H4 (cell line): Measurements from ENCODE around the gene BMERB1. TPM values are rescaled to one million over a fixed set of nuclear protein-coding genes. Genes with fewer than 3 reads are reported as not detected.
"Not testable (repeated sequence)": the region's sequence is repeated elsewhere in the genome, so short reads cannot be mapped to it uniquely, and the experiment has no call there.

Experiments
- DNase-seq: peaks from one replicate; pipeline ENCODE4 v3.0.0-alpha.2; 2015; ENCODE audit warnings: low spot score
- total RNA-seq: library from RNA; depleted of rRNA; stranded (reverse); fragments of >200 nt; shearing (Covaris generic); gene quantifications from 2 replicates; pipeline ENCODE4 v1.2.3, GENCODE V29; 2014

BMERB1 gene
- total RNA-seq, 1 experiment from 2014 or later: 16.4 TPM

GRCh38 chr16:15425861-15426260, 8.5 kb upstream of the BMERB1 start:
- DNase-seq: no peak

- no peak for DNase-seq
Observed at GRCh38 chr16:15426796-15427195, 7.6 kb upstream of the BMERB1 start.

- peak; percentile 62 for DNase-seq
Observed at GRCh38 chr16:15427648-15428239, 6.6 kb upstream of the BMERB1 start.

DNA sequence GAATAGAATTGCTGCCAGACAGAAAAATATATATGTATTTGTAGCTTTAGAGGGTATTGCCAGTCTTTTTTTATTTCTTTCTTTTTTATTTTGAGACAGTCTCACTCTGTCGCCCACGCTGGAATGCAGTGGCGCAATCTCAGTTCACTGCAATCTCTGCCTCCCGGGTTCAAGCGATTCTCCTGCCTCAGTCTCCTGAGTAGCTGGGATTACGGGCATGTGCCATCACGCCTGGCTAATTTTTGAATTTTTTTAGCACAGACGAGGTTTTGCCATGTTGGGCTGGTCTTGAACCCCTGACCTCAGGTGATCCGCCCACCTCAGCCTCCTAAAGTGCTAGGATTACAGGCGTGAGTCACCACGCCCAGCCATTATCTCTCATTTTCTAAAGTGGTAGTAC, 3.5 kb upstream of the BMERB1 start:
- DNase-seq: not testable (repeated sequence)

DNA sequence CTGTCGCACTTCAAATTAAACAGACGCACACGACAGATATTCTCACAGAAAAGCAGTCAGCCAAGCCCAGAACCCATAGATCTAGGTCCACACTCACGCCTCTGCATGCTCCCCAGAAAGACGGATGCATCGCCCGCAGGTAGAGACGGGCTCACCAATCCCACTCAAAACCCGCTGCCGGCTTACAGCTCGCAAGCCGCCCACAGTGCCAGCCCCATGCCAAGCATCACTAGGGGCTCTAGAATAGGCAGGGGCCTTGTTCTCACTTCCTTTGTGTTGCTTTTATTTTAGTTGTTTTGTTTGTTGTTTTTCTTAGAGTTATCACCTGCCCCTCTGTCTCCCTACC, 336 bp upstream of the BMERB1 start:
- no peak for DNase-seq

DNA sequence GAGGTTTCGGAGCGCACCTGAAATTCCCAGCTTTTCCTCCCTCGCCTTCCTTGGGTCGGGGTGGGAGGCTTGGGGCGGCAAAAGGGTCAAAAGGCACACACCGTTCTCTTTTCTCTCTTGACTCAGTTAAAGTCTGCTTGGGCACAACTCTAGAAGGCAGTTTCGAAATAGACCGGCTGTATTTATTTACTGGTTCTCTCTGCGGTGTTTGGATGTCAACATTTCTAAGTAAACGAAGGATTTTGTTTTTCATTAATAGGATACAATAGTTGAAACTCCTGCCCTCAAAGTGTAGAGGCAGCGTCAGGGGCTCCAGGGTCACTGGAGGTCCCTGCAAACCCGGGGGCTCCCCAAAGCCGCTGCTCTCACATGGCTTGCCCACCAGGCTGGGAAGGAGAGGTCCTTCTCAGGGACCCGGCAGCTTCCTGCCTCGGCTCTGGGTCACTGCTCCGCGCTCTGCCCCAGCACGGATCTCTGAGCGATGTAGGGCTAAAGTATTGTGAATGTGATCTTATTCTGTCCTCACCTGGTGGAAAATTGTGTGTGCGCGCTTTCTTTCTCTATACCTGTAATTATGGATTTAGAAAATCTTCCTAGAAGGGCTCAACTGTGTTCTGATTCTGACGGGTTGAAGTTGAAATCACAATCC, 952 bp downstream of the BMERB1 start:
- no peak for DNase-seq

DNA sequence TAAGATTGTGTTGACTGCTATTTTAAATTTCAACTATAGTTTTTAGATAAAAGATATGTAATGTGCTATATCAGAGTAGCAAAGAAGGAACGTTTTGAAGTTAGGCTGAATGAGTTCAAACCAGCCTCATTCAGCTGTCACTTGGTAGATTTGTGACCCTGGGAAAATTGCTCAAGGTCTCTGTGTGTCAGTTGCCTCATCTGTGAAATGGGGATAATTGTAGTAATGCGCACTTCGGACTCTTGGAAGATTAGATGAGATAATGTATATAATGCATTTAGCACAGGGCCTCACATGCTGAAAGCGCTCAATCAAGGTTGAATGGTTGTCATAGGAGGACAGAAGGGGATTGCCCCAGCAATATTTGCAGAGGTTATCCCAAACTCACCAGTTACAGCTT, 4.7 kb downstream of the BMERB1 start:
- no peak for DNase-seq

DNA sequence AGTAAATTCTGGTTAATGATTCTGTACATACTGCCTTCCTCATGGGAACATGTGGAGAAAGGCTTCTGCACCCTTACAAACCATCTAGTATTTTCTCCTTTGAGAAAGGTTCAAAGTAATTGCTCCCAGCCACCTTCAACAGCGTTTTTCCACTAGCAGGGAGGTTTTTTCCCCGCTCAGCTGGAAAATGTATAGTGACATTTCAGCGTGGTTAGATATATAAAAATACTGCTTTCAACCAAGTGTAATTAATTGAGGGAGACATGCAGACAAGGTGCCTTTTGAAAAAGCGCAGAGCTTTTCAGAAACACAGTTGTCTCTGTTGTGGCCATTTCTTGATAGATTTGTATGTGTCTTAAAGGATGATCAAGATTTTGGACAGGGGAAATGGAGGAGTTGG, 5.1 kb downstream of the BMERB1 start:
- no peak for DNase-seq

- DNase-seq: peak; percentile 16
Observed at GRCh38 chr16:15440852-15441251, 6.5 kb downstream of the BMERB1 start.

DNA sequence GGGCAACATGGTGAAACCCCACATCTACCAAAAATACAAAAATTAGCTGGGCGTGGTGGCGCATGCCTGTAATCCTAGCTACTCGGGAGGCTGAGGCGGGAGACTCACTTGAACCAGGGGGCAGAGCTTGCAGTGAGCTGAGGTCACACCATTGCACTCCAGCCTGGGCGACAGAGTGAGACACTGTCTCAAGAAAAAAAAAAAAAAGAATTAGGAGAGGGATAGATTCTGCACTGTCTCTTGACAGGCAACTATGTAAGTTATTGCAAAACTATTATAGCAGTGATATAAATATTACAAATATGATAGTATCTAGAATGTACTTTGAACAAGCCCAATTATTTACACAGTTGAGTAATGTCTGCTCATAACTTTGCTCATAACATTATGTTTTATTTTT, 7.8 kb downstream of the BMERB1 start:
- DNase-seq: not testable (repeated sequence)

- DNase-seq: no peak
Observed at GRCh38 chr16:15443753-15444152, 9.4 kb downstream of the BMERB1 start.

DNA sequence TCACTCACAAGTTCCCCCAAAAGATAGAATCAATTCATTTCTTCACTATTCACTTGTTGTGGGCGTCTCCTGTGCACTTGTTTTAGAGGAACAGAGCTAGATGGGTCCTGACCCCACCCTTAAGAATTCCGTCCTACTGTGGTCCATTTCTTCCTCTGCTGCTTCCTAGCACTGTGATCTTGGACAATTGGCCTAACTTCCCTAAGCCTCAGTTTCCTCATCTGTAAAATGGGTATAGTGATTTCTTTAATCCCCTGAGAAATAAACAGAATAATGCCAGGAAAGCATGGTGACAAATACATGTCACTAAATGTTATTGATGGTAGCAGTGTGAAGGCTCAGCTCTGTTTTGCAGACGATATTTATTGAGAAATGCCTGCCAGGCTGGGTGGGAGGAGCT, 9.9 kb downstream of the BMERB1 start:
- DNase-seq: no peak

- no peak for DNase-seq
Observed at GRCh38 chr16:15445450-15445849, 11.1 kb downstream of the BMERB1 start.

DNA sequence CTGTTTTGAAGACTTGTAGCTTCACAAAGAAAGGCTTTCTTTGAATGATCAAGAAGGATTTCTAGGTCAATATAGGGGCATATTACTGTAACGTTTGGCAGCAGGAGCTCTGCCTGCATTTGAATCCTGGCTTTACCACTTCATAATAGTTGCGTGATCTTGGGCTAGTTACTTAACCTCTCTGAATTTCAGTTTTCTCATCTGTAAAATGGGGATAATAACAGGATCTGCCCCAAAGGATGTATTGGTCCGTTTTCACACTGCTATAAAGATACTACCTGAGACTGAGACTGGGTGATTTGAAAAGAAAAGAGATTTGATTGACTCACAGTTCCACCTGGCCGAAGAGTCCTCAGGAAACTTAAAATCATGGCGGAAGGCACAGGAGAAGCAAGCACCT, 12.5 kb downstream of the BMERB1 start:
- DNase-seq: no peak

- DNase-seq: no peak
Observed at GRCh38 chr16:15450624-15451023, 16.2 kb downstream of the BMERB1 start.

DNA sequence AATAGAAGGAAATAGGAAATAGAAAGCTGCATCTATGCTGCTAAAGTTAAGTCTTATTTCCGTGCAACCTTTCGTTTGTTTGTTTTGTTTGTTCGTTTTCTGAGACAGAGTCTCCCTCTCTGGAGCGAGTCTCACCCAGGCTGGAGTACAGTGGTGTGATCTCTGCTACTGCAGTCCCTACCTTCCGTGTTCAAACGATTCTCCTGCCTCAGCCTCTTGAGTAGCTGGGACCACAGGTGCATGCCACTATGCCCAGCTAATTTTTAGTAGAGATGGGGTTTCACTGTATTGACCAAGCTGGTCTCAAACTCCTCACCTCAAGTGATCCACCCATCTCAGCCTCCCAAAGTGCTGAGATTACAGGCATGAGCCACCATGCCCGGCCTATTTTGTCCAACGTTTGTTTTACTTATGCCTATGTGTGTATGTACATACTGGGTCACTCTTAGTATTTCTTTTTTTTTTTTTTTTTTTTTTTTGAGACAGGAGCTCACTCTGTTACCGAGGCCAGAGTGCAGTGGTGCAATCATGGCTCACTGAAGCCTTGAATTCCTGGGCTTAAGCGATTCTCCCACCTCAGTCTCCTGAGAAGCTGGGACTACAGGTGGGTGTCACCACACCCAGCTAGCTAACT, 16.8 kb downstream of the BMERB1 start:
- DNase-seq: no peak

DNA sequence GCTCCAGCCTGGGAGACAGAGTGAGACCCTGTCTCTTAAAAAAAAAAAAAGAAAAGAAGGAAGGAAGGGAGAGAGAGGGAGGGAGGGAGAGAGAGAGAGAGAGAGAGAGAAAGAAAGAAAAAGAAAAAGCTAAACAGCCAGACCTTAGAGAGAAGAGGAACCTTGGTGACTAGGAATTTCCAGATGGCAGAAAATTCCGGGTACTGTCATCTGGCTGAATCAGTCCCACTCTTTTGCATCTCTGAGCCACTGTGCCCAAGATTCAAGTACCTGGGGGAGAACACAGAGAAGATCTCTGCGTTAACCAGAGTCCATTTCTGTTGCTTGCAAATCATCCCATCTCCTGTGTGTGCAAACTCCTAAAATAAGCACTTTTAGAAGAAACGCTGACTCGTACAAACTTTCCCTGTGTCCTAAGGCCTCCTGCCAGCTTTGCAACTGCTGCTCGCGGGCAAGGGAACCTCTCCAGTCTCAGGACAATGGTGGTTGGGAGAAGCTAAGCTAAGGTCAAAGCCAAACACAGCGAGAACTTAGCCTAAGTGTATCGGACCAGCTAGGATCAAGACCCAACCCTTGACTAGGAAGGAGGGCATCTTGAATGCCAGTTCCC, 18.0 kb downstream of the BMERB1 start:
- DNase-seq: no peak

- DNase-seq: not testable (repeated sequence)
Observed at GRCh38 chr16:15453296-15453695, 18.9 kb downstream of the BMERB1 start.

GRCh38 chr16:15454933-15455332, 20.5 kb downstream of the BMERB1 start:
- not testable (repeated sequence) for DNase-seq

DNA sequence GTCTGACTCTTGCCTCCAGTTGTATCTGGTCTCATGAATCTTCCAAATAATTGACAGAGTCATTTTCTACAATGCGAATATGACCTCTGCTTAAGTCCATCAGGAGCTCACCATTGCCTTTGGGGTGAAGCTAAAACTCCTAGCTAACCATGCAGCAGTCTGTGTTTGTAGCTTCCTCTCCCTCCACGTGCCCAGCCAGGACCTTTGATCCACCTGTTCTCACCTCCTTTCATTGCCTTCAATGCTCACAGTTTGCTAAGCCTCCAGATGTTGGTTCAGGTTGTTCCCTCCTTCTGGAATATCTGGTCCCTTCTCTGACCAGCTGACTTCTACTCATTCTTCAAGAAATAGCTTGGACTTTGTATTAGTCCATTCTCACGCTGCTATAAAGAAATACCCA, 23.0 kb downstream of the BMERB1 start:
- DNase-seq: no peak

DNA sequence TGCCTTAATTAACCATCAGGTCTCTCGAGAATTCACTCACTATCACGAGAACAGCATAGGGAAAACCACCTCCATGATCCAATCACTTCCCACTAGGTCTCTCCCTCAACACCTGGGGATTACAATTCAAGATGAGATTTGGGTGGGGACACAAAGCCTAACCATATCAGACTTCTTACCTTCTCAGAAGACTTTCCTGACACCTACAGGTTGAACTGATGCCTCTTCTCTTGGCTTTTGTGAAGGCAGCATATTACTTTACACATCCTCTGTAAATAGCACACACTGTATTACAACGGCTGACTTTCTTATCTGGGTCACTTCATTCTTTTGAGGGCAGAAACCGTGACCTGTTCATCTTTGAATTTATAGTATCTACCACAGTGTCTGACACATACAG, 23.6 kb downstream of the BMERB1 start:
- DNase-seq: no peak

DNA sequence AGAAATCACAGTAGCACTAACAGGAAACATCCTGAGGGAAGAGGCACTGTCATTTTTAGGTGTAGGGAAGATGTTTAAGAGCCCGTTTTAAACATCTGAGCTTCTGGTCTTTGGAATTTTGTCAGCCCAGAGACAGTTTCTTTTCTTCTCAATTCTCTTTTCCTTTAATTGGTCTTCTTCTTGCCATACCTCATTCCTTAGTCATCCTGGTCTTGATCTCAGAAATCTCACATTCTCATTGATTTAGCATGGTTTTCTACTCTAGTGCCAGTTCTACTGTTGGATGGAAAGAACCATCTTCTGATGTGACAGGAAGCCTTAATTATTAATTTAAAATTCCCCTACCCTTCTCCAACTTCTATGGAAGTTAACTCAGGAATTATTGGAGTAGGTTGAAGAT, 25.4 kb downstream of the BMERB1 start:
- no peak for DNase-seq

GRCh38 chr16:15460601-15461000, 26.2 kb downstream of the BMERB1 start:
- DNase-seq: no peak
